Right lobe of liver (tissue), 4 donors: Measurements from ENCODE around the gene SPAG16.

Experiments
- CTCF ChIP-seq, 4 donors: fragments of 200-600 bp in 3 of 4; fragments of 450-650 bp in 1 of 4; IDR thresholded peaks; one replicate each; pipeline versions ENCODE4 v1.5.1 to v1.8.0; 2016 to 2022; ENCODE audit warnings: antibody characterized with exemption in 4 of 4, mild to moderate bottlenecking in 2 of 4
- POLR2A ChIP-seq: fragments of 450-650 bp; IDR thresholded peaks from one replicate; pipeline ENCODE4 v1.6.1; 2017; ENCODE audit warnings: antibody characterized with exemption, mild to moderate bottlenecking
- donor health status: DM: no; HTN: no; CAD: no.
- donor health status: DM: no; HTN: no; CAD: no.
- donor health status: DM: no; HTN: yes; CAD: no.

DNA sequence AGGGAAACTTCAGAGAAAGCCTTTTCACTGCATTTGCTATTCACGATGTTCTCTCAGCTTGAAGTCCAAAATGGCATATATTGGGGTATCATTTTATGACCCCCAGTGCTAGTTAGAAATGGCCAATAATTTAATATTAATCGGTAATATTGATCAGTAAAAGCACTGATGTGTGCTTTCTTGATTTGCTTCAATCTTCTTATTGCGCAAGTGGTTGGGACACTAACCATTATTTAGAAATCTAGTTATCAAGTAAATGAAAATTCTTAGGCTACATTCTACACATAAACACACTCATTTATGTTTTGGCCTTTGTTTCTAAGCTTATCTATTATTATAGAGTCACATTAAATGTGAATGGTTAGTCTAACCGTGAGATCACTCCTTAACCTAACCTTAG lies 1076.9 kb downstream of the SPAG16 start:
- TF ChIP-seq CTCF (IDR thresholded peaks at IDR 0.05) (no peak), POLR2A (no peak)
